DMS53 treated with DMSO at 0.1 percent for 48 hours (cell line): ENCODE results near the gene P2RX4.
A peak's percentile ranks its signal among the peaks of the same experiment; 100 is the strongest.
"Not testable (repeated sequence)": the region's sequence is repeated elsewhere in the genome, so short reads cannot be mapped to it uniquely, and the experiment has no call there.

Experiments used
- DNase-seq: peaks from one replicate; lab custom pipeline; 2025; ENCODE audit not compliant: unreplicated experiment; lab: John Stamatoyannopoulos, UW

P2RX4 gene

DNA sequence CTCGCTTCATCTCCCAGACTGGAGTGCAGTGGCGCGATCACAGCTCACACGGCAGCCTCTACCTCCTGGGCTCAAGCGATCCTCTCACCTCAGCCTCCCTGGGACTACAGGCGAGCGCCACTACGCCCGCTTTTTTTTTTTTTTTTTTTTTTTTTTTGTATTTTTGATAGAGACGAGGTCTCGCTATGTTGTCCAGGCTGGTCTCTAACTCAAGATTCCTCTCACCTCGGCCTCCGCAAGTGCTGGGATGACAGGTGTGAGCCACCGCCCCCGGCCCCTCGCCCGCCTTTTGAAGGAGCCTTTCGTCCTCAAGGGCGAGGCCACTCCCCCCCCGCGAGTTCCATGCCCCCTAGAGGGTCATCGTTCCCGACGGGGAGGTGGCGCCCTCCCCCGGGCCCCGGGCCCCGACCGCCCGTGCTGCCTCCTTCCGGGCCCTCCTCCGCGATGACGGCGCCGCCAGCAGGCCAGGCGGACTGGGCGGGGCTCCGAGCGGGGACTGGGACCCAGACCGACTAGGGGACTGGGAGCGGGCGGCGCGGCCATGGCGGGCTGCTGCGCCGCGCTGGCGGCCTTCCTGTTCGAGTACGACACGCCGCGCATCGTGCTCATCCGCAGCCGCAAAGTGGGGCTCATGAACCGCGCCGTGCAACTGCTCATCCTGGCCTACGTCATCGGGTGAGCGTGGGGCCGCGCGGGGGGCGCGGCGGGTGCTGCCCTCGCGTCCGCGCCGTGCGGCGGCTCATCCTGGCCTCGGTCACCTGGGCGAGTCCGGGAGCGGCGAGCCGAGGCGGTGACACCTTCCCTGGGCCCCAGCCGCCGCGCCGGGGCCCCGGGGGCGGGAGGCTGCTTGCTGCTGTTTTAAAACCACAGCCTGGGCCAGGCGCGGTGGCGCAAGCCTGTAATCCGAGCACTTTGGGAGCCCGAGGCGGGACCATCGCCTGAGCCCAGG lies at the start of gene P2RX4:
P2RX4 (plus strand) TSS at position 506 of the 949 bp plus-strand sequence; CDS start at position 542, 36 bp downstream.
- DNase-seq = peak; percentile 74

GRCh38 chr12:121162384-121162783 lies 47.5 kb upstream of the P2RX4 start:
- DNase-seq = no peak

- DNase-seq = no peak
Observed at GRCh38 chr12:121162985-121163384, 46.9 kb upstream of the P2RX4 start.

DNA sequence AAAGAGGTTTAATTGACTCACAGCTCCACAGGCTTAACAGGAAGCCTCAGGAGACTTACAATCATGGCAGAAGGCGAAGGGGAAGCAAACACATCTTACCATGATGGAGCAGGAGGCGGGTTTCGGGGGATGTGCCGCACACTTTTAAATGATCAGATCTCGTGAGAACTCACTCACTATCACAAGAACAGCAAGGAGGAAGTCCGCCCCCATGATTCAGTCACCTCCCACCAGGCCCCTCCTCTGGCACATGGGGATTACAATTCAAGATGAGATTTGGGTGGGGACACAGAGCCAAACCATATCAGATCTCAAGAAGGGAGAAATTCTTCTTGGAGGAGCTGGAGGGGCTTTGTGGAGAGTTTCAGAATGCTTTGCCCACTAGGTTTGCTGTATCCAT lies 45.1 kb upstream of the P2RX4 start:
- not testable (repeated sequence) for DNase-seq

DNA sequence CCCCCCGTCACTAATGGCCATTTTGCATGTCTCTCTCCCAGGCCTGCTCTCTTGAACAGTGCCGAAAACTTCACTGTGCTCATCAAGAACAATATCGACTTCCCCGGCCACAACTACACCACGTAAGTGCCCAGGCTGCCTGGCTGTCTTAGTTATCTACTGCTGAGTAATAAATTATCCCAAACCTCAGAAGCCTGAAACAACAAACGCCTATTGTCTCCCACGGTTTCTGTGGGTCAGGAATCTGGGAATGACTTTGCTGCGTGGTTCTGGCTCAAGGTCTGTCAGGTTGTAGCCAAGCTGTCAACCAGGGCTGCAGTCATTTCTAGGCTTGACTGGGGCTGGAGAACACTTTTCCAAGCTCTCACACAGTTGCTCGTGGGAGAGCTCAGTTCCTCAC lies 44.6 kb upstream of the P2RX4 start:
- DNase-seq = no peak

DNA sequence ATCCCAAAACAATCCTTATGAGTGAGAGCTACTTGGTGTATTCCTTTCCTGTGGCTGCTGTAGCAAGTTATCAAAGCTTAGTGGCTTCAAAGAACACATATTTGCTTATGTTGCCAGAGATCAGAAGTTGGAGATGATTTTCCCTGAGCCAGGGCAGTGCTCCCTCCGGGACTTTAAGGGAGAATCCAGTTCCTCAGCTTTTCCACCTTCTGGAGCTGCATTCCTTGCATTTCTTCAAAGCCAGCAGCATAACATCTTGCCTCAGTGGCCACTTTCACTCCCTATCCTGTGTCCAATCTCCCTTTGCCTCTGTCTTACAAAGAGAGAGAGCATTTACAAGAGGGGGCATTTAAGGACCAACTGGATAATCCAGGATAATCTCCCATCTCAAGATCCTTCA lies 43.6 kb upstream of the P2RX4 start:
- no peak for DNase-seq

DNA sequence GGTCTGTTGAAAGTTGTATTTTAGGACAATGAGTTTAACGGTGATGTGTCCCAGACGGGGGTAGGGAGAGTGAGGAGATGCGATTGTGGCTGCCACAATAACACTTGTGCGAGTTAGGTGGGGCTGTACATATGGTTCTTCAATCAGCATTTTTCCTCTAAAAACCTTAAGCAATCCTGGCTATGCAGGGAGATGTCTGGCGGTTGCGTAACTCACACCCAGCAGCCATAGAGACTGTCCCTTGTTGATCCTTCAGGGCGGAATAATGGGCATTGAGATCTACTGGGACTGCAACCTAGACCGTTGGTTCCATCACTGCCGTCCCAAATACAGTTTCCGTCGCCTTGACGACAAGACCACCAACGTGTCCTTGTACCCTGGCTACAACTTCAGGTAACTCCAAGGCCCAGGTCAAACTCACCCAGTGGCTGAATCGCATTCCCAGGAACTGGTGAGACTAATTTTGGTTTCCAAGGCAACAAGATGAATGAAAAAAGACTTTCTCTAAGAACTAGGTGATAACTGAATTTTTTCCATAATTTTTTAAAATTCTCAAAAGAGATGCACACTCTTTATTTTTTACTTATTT lies 42.6 kb upstream of the P2RX4 start:
- no peak for DNase-seq

GRCh38 chr12:121167951-121168350 lies 42.0 kb upstream of the P2RX4 start:
- DNase-seq = no peak

DNA sequence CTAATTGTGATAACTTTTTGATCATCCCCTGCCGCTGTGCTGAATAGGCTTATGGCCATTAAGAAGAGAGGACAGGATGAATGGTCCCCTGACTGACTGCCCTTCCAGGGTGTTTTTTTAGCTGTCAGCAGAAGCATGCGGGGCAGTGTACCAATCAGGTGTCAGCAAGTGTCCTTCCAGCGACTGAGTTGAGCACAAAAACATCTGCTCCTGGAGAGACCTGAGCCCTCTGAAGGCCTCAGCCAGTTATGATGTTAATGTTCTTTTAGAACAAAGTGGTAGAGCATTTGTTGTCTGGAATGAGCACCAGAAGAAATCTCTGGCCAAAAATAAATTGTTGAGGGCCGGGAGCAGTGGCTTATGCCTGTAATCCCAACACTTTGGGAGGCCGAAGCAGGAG lies 39.8 kb upstream of the P2RX4 start:
- DNase-seq = no peak

DNA sequence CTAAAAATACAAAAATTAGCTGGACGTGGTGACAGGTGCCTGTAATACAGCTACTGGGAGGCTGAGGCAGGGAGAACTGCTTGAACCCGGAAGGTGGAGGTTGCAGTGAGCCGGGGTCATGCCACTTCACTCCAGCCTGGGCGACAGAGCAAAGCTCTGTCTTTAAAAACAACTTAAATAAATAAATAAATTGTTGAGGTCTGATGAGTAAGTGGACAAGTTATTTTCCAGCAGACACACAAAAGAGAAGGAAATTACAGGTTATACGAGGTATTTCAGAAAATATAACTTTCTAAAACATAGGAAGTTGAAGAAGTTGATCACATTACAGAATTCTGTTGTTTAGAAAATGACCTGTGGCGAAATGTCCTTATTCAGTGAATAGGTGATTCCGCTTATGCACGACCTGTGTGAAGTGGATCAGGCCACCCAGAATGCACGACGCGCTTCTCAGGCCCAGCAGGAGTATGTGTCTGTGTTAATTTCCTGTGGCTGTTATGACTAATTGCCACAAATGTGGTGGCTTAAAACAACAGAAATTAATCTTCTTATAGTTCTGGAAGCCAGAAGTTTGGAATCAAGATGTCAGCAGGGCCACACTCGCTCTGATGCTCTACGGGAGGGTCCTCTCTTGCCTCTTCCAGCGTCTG lies 39.2 kb upstream of the P2RX4 start:
- no peak for DNase-seq

DNA sequence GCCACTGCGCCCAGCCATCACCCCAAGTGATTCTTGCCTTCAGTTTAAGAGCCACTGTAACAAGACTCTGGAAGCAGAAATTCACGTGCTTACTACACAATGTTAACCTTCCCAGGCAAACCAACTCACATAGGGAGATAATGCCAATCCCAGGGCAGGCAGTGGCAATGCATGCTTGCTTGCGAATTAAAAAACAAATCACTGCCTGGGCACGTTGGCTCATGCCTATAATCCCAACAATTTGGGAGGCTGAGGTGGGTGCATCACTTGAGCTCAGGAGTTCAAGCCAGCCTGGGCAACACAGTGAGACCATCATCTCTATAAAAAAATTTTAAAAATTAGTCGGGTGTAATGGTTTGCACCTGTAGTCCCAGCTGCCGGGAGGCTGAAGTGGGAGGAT lies 37.8 kb upstream of the P2RX4 start:
- DNase-seq = no peak

- no peak for DNase-seq
Observed at GRCh38 chr12:121175383-121176119, 34.4 kb upstream of the P2RX4 start.

- DNase-seq = no peak
Observed at GRCh38 chr12:121176826-121177529, 33.0 kb upstream of the P2RX4 start.

DNA sequence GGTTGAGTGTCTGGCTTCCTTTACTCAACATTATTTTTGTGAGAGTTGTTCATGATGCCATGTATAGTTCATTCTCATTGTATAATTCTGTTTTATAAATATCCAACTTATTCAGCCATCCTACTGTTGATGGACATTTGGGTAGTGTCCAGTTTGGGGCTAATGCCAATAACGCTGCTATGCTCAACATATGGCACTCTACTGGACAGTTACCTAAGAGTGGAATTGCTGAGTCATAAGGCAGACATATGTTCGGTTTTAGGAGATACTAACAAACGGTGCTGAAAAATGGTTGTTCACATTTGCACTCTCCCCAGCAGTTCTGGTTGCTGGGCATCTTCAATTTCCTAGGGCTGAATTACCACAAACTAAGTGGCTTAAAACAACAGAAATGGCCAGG lies 28.7 kb upstream of the P2RX4 start:
- DNase-seq = no peak

GRCh38 chr12:121182222-121182893 lies 27.6 kb upstream of the P2RX4 start:
- no peak for DNase-seq

DNA sequence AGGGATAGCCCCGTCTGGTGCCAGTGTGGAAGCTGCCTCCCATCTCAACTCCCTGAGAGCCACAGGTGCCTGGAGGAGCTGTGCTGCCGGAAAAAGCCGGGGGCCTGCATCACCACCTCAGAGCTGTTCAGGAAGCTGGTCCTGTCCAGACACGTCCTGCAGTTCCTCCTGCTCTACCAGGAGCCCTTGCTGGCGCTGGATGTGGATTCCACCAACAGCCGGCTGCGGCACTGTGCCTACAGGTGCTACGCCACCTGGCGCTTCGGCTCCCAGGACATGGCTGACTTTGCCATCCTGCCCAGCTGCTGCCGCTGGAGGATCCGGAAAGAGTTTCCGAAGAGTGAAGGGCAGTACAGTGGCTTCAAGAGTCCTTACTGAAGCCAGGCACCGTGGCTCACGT lies 25.5 kb upstream of the P2RX4 start:
- peak; percentile 81 for DNase-seq

- DNase-seq = no peak
Observed at GRCh38 chr12:121184984-121185889, 24.7 kb upstream of the P2RX4 start.

GRCh38 chr12:121186826-121187225 lies 23.1 kb upstream of the P2RX4 start:
- no peak for DNase-seq

GRCh38 chr12:121187501-121187900 lies 22.4 kb upstream of the P2RX4 start:
- no peak for DNase-seq
